OCI-LY1 (cell line): ENCODE results near the gene HOXC10.

Experiments used
- CTCF ChIP-seq: fragments of 200-600 bp; sonication (generic), shearing (Covaris generic); IDR thresholded peaks from 2 replicates; pipeline ENCODE4 v1.5.1; 2017; ENCODE audit warnings: mild to moderate bottlenecking, antibody characterized with exemption, low read length, moderate library complexity, mixed read lengths
- EZH2 ChIP-seq: fragments of 200-600 bp; sonication (generic), shearing (Covaris generic); IDR thresholded peaks from 2 replicates; pipeline ENCODE4 v1.8.0; 2017; ENCODE audit warnings: borderline replicate concordance, mixed run types, mild to moderate bottlenecking, antibody characterized with exemption, low read length, moderate library complexity, mixed read lengths

GRCh38 chr12:53985692-53985993, 697 bp downstream of the HOXC10 start:
- TF ChIP-seq CTCF (no peak), EZH2 (no peak)
